HepG2 (cell line): ENCODE data around the gene ESYT2.

Experiments used
- HIVEP1 ChIP-seq: sonication (generic); formaldehyde crosslinking; IDR thresholded peaks from 2 replicates; pipeline ENCODE4 v1.4.0; 2020; ENCODE audit warnings: mild to moderate bottlenecking, missing genetic modification reagents
- MEF2D ChIP-seq: sonication (generic); formaldehyde crosslinking; IDR thresholded peaks from 2 replicates; pipeline ENCODE4 v1.5.1; 2020; ENCODE audit warnings: mild to moderate bottlenecking, missing genetic modification reagents
- SIN3B ChIP-seq: fragments of 150-350 bp; IDR thresholded peaks from 2 replicates; pipeline ENCODE4 v1.6.1; 2014; ENCODE audit warnings: low read length
- ZNF652 ChIP-seq: IDR thresholded peaks from 2 replicates; pipeline ENCODE4 v1.6.1; 2016; ENCODE audit warnings: low read depth, borderline replicate concordance
- TF ChIP-seq, protein P1 (sequence below): sonication (generic); formaldehyde crosslinking; IDR thresholded peaks from 2 replicates; pipeline ENCODE4 v1.5.0; 2020; ENCODE audit warnings: mild to moderate bottlenecking, missing genetic modification reagents, moderate library complexity
- TF ChIP-seq, protein P2 (sequence below): sonication (generic); formaldehyde crosslinking; IDR thresholded peaks from 2 replicates; pipeline ENCODE4 v1.4.0; 2020; ENCODE audit warnings: missing genetic modification reagents
- TF ChIP-seq, protein P3 (sequence below): sonication (generic); formaldehyde crosslinking; IDR thresholded peaks from 2 replicates; pipeline ENCODE4 v1.4.0; 2020; ENCODE audit warnings: missing genetic modification reagents

DNA sequence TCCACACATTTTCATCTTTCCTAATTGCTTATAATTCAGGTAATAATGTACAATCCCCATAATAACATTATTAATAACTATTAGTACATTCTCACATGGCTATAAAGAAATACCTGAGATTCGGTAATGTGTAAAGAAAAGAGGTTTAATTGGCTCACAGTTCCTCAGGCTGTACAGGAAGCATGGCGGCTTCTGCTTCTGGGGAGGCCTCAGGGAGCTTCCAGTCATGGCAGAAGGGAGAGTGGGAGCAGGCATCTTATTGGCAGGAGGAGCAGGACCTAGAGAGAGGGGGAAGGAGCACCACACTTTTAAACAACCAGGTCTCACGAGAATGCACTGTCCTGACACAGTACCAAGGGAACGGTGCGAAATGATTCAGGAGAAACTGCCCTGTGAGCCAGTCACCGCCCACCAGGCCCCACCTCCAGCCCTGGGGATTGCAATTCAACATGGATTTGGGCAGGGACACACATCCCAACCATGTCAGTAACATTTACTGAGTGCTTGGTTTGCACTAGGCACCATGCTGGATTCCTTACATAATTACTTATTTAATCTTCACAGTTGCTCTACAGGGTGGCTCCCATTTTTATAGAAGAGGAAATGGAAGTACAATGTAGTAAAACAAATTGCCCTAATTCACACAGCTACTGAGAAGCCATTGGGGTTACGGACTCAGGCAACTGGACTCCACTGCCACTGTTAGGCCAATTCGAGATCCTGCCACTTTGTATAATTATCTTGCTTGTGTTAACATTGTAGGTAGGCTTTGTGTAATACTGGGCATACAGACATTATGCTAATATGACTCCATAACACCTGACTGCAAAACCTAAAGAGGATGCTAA, 8.7 kb upstream of the ESYT2 start:
- TF ChIP-seq ZNF652 (CRISPR knock-in tag): no peak
- no peak for TF ChIP-seq HIVEP1 (CRISPR knock-in tag)
- TF ChIP-seq, protein P1, sequence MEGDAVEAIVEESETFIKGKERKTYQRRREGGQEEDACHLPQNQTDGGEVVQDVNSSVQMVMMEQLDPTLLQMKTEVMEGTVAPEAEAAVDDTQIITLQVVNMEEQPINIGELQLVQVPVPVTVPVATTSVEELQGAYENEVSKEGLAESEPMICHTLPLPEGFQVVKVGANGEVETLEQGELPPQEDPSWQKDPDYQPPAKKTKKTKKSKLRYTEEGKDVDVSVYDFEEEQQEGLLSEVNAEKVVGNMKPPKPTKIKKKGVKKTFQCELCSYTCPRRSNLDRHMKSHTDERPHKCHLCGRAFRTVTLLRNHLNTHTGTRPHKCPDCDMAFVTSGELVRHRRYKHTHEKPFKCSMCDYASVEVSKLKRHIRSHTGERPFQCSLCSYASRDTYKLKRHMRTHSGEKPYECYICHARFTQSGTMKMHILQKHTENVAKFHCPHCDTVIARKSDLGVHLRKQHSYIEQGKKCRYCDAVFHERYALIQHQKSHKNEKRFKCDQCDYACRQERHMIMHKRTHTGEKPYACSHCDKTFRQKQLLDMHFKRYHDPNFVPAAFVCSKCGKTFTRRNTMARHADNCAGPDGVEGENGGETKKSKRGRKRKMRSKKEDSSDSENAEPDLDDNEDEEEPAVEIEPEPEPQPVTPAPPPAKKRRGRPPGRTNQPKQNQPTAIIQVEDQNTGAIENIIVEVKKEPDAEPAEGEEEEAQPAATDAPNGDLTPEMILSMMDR (CRISPR knock-in tag): no peak
- TF ChIP-seq SIN3B: no peak
- no peak for TF ChIP-seq MEF2D (CRISPR knock-in tag)
- TF ChIP-seq, protein P2, sequence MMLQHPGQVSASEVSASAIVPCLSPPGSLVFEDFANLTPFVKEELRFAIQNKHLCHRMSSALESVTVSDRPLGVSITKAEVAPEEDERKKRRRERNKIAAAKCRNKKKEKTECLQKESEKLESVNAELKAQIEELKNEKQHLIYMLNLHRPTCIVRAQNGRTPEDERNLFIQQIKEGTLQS (CRISPR knock-in tag): no peak
- TF ChIP-seq, protein P3, sequence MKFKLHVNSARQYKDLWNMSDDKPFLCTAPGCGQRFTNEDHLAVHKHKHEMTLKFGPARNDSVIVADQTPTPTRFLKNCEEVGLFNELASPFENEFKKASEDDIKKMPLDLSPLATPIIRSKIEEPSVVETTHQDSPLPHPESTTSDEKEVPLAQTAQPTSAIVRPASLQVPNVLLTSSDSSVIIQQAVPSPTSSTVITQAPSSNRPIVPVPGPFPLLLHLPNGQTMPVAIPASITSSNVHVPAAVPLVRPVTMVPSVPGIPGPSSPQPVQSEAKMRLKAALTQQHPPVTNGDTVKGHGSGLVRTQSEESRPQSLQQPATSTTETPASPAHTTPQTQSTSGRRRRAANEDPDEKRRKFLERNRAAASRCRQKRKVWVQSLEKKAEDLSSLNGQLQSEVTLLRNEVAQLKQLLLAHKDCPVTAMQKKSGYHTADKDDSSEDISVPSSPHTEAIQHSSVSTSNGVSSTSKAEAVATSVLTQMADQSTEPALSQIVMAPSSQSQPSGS (CRISPR knock-in tag): no peak
